ENCODE data around the gene CREB5.
A peak's percentile ranks its signal among the peaks of the same experiment; 100 is the strongest.

The CREB5 gene

GRCh38 chr7:28847681-28848080, 435.4 kb downstream of the CREB5 start:
- no peak for DNase-seq (ENCODE audit: low read depth in 2 of 3, low spot score in 2 of 3)

GRCh38 chr7:28848906-28849305, 436.6 kb downstream of the CREB5 start:
- DNase-seq (ENCODE audit: low read depth in 2 of 3, low spot score in 2 of 3) = no peak

GRCh38 chr7:28850699-28851098, 438.4 kb downstream of the CREB5 start:
- DNase-seq (ENCODE audit: low read depth in 2 of 3, low spot score in 2 of 3) = no peak

- no peak for DNase-seq (ENCODE audit: low read depth in 2 of 3, low spot score in 2 of 3)
Observed at GRCh38 chr7:28853150-28853549, 440.8 kb downstream of the CREB5 start.

- DNase-seq (ENCODE audit: low read depth in 2 of 3, low spot score in 2 of 3) = peak; percentile 31 to 54 (median 47)
Observed at GRCh38 chr7:28853834-28854749, 441.8 kb downstream of the CREB5 start.

GRCh38 chr7:28854750-28855074, 442.4 kb downstream of the CREB5 start:
- no peak for DNase-seq (ENCODE audit: low read depth in 2 of 3, low spot score in 2 of 3)

- DNase-seq (ENCODE audit: low read depth in 2 of 3, low spot score in 2 of 3) = no peak
Observed at GRCh38 chr7:28855538-28856217, 443.4 kb downstream of the CREB5 start.

GRCh38 chr7:28856656-28857055, 444.3 kb downstream of the CREB5 start:
- DNase-seq (ENCODE audit: low read depth in 2 of 3, low spot score in 2 of 3) = no peak

GRCh38 chr7:28858206-28858605, 445.9 kb downstream of the CREB5 start:
- DNase-seq (ENCODE audit: low read depth in 2 of 3, low spot score in 2 of 3) = no peak

- DNase-seq (ENCODE audit: low read depth in 2 of 3, low spot score in 2 of 3) = no peak
Observed at GRCh38 chr7:28858895-28859294, 446.6 kb downstream of the CREB5 start.

- no peak for DNase-seq (ENCODE audit: low read depth in 2 of 3, low spot score in 2 of 3)
Observed at GRCh38 chr7:28861825-28862224, 449.5 kb downstream of the CREB5 start.

GRCh38 chr7:28862595-28863272, 450.4 kb downstream of the CREB5 start:
- DNase-seq (ENCODE audit: low read depth in 2 of 3, low spot score in 2 of 3) = no peak

- DNase-seq (ENCODE audit: low read depth in 2 of 3, low spot score in 2 of 3) = no peak
Observed at GRCh38 chr7:28865601-28866144, 453.4 kb downstream of the CREB5 start.

GRCh38 chr7:28868712-28869111, 456.4 kb downstream of the CREB5 start:
- no peak for DNase-seq (ENCODE audit: low read depth in 2 of 3, low spot score in 2 of 3)

GRCh38 chr7:28871077-28871476, 458.8 kb downstream of the CREB5 start:
- DNase-seq (ENCODE audit: low read depth in 2 of 3, low spot score in 2 of 3) = no peak

- DNase-seq (ENCODE audit: low read depth in 2 of 3, low spot score in 2 of 3) = no peak
Observed at GRCh38 chr7:28871631-28872030, 459.3 kb downstream of the CREB5 start.

GRCh38 chr7:28872226-28872625, 459.9 kb downstream of the CREB5 start:
- DNase-seq (ENCODE audit: low read depth in 2 of 3, low spot score in 2 of 3) = no peak

- DNase-seq (ENCODE audit: low read depth in 2 of 3, low spot score in 2 of 3) = no peak
Observed at GRCh38 chr7:28873365-28873764, 461.0 kb downstream of the CREB5 start.

GRCh38 chr7:28874001-28874400, 461.7 kb downstream of the CREB5 start:
- DNase-seq (ENCODE audit: low read depth in 2 of 3, low spot score in 2 of 3) = no peak
